ENCODE measurements around the gene DDX42. TPM values are rescaled to one million over a fixed set of nuclear protein-coding genes. Genes with fewer than 3 reads are reported as not detected.
"Not testable (repeated sequence)": the region's sequence is repeated elsewhere in the genome, so short reads cannot be mapped to it uniquely, and the experiment has no call there.

DDX42 gene
- total RNA-seq, 1 donor from 2014 or later: 129 TPM

DNA sequence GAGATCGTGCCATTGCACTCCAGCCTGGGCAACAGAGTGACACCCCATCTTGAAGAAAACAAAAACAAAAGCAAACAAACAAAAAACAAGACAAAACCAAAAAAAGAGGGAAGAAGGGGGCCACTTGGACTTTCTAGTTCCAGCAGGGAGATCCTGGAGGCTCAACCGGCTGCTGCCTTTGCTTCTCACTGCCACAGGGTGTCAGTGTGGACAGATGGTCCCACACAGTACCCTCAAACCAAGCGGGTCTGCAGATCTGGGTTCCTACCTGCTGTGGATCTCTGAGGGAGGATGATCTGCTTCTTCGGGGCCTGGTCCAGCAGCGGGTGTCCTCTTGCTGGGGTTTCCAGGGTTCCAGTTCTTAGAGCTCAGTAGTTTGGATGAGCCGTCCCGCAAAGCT lies 92.7 kb downstream of the DDX42 start:
- intact Hi-C loops (cut with micrococcal nuclease): not testable (repeated sequence)

Other genes starting within 250 kb of the DDX42 start
- 128 and 131 TPM in 2 replicates for gene DCAF7, start 223.7 kb upstream of the DDX42 start, total RNA-seq
- 18.0 and 18.4 TPM in 2 replicates for gene TACO1, start 173.3 kb upstream of the DDX42 start, total RNA-seq
- 27.1 and 28.5 TPM in 2 replicates for gene MAP3K3, start 151.8 kb upstream of the DDX42 start, total RNA-seq
- 457 and 470 TPM in 2 replicates for gene LIMD2, start 74.0 kb upstream of the DDX42 start, total RNA-seq
- 54.1 and 54.8 TPM in 2 replicates for gene STRADA, start 32.4 kb upstream of the DDX42 start, total RNA-seq
- gene CCDC47, start 573 bp upstream of the DDX42 start, total RNA-seq: 63.4 and 63.8 TPM in 2 replicates
- gene PSMC5, start 53.3 kb downstream of the DDX42 start, total RNA-seq: 158 and 166 TPM in 2 replicates
- 57.2 and 63.6 TPM in 2 replicates for gene FTSJ3, start 53.5 kb downstream of the DDX42 start, total RNA-seq
- gene SMARCD2, start 68.5 kb downstream of the DDX42 start, total RNA-seq: 138 and 139 TPM in 2 replicates
- not detected in 2 replicates for gene CSH2, start 99.5 kb downstream of the DDX42 start, total RNA-seq
- gene GH2, start 107.8 kb downstream of the DDX42 start, total RNA-seq: not detected in 2 replicates
- not detected in 2 replicates for gene CSH1, start 122.4 kb downstream of the DDX42 start, total RNA-seq
- not detected in 2 replicates for gene CSHL1, start 137.1 kb downstream of the DDX42 start, total RNA-seq
- 0.50 TPM in 1 of 2 replicates, not detected in the other for gene GH1, start 144.7 kb downstream of the DDX42 start, total RNA-seq
- 38.3 and 41.0 TPM in 2 replicates for gene CD79B, start 158.2 kb downstream of the DDX42 start, total RNA-seq
- gene SCN4A, start 198.7 kb downstream of the DDX42 start, total RNA-seq: 0.02 and 0.05 TPM in 2 replicates
- gene PRR29, start 224.2 kb downstream of the DDX42 start, total RNA-seq: 1.5 and 1.8 TPM in 2 replicates
- 98.1 and 98.9 TPM in 2 replicates for gene ICAM2, start 246.5 kb downstream of the DDX42 start, total RNA-seq

Measured in T-helper 2 cell treated with Interferon-gamma antibody and Interleukin-4, amounts not matched to agents 100 ng/mL and 5 ng/mL, for 36 hours (primary cell).